ENCODE data around the gene BEGAIN.

Gene BEGAIN

DNA sequence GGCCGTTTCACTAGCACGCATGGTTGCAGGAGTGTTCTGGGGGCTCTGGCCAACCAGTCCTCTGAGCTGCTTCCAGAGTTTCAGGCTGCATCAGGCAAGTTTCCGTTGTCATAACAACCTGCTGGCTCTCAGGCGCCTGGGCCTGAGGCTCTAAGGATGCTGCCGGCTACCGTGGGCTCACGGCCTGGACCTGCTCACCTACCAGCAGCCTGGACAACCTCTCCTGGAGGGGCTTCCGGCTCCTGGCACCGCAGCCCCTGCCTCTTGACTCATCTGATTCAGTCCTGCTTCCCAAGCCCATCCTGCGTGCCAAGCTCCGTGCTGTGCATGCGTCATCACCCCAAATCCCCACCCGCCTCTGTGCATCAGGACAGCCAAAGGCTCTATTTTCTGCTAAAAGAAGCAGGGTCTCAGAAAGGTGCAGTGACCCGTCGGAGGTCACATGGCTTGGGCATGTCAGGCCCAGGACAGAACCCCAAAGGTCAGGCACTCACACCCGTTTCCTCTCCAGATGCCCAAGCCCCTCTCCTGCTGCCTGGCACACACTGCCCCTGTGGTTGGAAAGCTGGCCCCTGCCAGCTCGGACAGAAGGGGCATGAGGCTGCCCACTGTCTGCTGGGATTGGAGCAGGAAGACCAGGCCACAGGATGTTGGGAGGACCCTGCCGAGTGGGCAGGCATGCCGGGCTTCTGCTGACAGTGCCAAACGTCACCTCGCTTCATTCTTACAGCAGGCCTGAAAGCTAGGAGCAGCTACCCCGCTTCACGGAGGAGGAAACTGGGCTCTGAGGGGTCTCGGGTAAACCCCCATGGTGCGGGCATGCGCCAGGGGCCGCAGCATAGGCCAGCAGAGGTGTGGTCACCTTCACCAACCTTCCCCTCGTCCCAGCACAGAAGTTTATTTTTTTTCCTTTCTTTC, 5.7 kb downstream of the BEGAIN start:
- no peak for DNase-seq

DNA sequence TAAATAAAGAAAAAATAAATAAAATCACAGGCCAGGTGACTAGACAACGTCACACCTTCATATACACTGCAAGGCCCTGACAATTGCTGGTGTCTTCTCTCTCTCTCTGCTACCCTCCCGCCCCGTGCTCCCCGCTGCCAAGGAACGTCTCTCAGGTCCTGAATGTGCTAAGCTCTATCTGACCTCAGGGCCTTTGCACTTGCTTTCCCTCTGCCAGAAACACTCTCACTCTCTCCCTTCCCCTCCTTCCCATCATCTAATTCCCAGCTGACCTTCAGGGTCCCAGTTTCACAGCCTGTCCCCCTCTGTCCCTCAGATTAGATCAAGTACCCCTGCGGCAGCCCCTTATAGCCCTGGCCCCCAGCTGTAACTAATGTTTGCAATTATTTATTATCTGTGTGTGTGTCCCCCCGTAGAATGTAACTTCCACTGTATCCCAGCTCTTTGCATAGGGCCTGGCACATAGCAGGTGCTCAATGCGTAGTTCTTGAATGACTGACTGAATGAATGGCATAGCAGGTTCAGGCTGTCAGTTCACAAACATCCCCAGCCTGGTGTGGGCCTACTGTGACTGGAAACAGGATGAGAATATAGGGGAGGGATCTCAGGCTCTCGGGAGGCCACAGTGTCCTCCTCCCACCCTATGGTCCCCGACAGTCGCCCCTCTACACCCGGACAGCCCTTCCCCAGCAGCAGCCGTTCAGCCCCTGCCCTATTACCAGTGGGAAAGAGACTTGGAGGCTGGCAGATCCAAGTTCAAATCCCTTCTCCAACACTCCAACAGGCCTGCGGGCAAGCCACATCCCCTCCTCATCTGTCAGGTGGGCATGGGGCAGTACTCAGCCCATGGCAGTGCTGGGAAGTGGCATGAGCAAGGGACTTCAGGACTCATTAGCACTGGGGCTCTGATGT, 6.6 kb downstream of the BEGAIN start:
- no peak for DNase-seq

DNA sequence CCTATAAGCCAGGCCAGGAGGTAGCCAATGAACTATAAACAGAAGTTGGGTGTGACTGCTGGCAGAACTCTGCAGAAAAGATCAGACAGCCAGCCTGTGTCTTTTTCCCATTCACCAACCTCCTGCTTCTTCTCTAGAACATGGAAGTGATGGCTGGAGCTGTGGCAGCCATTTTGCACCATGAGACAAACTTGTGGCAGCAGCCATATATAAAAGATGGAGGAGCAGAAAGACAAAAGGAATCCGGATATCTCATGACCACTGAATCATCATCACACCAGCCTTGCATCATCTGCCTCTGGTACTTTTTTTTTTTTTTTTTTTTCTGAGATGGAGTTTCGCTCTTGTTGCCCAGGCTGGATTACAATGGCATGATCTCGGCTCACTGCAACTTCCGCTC, 8.7 kb downstream of the BEGAIN start:
- no peak for DNase-seq

DNA sequence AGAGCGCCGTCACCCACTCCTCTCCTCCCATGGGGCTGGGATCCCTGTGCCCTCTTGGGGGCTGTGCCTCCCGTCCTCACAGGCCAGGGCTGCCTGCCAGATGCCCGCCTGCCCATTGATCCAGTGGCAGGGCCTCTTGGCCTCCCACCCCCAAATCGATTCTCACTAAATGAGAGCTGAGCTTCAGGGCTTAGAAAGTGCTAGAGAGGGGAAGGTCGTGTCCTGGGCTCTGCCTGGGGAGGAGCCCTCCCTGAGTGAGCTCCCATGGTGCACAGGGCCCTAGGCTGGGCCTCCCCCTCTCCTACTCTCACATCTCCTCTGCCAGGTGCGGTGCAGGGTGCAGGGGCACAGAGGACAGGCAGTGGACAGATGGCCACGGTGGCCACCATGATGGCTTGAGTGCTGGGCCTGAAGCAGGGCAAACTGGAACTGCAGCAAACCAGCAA, 9.2 kb downstream of the BEGAIN start:
- DNase-seq, result no peak

DNA sequence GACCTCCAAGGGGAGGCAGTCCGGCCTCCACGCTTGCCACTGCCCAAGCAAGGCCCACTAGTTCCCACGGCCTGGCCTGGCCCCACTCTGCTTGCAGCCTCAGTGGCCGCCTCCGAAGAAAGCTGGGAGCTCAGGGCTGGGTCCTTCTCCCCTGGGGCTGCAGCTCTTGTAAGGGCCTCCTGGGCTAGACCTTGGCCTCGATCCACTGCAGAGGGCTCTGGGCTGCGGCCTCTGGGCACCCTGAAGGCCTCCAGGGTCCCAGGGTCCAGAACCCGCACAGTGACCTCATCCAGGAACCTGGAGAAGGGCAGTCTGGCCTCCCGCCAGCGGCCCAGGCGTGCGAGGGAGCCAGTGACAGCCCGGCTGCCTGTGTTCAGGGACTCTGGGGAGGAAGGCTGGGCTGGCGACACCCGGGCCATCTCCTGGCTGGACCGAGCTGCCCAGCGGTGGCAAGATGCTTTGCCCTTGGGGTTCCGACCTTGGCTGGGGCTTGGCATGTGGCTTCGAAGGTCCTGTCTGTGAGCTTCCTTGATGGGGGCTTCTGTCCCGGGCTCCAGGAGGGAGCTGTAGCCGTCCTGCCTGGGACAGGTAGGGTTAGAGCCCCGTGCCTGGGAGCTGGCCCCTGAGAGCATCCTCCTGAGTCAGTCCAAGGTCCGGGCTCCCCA, 9.8 kb downstream of the BEGAIN start:
- DNase-seq, result no peak

DNA sequence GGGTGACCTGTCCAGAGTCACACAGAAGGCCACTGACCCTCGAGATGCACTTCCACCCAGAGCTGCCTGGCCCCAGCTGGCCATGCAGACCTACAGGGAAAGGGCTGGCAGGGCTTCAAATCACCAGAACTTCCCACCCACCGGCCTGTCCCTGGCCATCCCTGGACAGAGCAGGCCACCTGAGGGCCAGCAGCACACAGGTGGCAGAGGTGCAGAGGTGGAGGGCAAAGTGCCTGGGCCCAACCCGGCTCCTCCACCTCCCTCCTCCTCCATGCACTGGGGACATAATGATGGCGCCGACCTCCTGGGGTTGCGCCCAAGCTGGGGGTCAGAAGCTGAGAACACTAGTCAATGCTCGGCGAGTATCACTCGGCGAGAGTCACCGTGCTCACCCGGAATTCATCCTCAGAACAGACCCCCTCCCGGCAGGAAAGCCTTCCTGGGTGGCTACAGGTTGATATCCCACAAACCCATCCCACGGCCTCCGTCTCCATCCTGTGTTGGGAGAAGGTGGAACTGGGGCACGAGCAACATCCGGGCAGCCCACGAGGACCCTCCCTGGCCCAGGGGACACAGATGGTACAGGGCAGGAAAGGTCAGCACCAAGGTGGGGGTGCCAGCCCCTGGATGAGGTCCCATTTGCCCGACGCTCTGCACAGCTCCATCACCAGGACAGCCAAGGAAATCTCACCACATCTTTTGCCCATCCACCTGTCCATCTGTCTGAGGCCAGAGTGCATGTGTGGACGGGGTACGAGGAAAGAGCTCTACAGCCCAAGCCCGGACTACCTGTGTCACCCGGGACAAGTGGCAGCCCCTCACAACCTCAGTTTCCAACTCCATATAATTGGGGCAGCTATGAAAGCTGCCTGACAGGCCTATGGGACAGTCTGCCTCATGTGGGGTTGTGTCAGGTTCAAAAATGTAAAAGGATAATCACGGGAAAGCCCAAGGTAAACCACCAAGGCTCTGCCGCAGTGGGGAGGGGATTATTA, 10.8 kb downstream of the BEGAIN start:
- DNase-seq, result no peak

DNA sequence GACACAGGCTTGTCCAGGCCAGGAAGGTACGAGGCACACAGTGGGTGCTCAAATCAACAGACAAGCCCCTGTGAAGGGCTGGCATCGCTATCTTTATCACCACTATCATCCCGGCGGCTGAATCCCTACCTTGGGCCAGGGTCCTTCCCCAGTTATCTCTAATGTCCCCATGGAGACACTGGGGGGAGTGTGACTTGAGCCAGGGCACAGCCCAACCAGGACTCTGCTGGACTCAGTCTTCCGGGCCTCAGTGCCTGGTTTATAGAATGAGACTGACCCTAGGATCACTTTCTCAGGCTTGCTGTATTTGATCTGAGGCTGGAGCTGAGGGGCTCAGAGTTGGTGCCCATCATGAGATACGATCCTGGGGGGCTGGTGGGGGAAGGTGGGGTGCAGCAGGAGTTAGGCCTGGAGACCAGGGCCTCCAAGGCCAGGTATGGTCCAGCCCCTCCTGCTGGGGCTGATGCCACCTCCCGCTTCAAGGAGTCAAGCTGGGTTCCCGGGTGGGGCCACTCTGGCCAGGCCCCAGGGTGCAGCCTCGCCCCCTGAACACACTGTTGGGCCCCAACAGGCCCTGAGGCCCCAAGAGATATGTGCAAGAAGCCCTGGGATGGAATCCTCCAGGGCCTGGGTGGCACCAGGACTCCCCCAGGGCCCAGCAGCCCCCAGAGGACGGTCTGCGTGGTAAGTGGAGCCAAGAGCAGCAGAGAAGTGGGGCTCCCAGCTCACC, 11.8 kb downstream of the BEGAIN start:
- DNase-seq, result no peak

DNA sequence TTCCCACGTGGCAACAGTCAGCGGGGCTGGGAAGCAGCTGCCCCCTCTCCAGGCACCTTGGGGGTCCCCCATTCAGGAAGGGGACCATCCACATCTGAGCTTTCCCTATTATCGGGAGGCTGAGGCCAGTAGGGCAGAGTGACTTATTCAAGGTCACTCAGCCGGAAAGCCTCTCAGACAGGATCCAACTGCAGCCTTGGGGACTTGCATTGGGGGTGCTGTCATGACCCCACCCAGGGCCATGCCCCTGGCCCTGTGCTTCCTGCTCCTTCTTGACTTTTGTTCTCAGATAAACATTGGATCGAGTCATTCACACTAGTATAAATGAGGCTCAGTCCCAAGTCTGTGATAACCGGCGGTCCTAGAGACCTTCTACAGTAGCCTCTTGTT, 12.6 kb downstream of the BEGAIN start:
- DNase-seq, result no peak

DNA sequence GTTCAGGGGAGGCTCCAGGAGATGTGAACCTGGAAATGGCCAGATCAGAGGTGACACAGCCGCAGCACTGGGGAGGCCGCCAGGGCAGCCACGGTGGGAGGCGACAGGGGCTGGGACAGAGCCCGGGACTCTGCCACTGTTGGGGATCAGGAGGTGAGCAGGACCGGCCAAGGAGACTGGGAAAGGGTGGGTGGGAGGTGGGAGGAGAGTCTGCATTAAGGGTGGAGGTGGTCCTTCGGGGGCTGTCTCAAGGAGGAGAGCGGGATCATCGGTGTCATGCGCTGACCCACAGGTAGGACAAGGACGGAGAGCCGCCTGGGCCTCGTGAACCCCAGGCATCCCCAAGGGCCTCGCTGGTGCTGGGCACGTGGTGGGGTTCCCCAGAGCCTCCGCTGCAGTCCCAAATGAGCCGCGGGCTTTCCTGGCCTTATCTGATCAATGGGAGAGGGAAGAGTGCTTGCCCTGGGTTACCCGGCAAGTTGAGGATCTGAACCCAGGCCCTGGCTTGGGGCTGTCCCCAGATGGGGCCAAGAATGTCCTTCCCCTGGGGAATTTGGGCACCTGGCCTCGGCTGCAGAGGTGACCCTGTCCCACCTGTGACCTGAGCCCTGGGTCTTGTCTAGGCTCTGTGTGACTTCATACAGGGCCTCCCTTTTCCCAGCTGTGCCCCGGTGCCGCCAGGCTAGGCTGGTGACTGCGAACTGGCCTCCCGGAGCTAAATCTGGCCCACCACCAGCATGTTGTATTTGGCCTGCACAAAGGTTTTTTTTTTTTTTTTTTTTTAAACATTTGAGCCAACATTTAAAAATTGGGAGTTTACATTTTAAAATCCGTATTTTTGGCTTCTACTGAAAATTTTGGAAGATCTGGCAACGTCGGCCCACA, 13.2 kb downstream of the BEGAIN start:
- no peak for DNase-seq

DNA sequence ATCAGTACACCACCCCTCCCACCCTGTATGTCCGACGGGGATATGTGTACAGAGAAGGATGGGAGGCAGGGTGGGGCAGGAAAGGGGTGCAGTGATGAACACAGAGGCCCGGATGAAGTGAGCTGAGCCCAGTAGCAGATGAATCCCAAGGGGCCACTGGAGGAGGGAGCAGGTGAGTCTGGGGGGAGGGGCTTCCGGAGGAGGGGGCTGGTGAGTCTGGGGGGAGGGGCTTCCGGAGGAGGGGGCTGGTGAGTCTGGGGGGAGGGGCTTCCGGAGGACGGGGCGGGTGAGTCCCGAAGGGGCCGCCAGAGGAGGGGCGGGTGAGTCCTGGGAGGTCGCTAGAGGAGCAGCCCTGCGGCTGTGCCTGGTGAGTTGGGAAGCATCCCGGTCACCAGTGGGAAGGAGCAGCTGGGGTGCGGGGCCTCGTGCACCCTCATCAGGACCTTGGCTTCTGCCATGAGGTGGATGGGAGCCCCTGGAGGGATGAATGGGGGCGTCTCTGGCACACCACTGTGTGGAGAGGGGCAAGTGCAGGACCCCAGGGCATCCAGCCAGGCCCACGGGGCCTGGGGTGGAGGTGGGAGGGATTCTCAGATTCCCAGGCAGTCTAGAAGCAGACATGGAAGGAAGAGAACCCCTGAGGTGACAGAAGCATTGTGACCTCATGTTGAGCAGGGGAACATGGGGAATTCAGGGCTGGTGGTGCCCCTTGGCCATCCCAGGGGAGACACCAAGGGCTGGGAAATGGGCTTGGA, 14.0 kb downstream of the BEGAIN start:
- no peak for DNase-seq

DNA sequence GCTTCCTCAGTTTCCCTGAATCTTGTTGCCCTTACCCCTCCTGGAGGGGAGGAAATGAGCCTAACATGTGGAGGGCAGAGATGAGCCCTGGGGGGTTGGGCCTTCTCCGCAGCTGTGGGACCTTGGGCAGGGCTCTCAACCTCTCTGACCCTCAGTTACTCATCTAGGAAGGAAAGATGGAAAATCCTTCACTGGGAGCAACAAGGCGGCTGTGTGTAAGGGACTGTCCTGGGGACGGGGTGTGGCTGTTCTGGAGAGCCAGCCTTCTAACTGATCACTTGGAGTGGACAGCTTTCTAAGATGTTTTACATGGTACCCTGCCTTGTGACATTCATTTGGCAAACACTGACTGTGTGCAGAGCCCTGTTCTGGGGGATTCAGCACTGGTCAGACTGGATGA, 14.7 kb downstream of the BEGAIN start:
- no peak for DNase-seq

DNA sequence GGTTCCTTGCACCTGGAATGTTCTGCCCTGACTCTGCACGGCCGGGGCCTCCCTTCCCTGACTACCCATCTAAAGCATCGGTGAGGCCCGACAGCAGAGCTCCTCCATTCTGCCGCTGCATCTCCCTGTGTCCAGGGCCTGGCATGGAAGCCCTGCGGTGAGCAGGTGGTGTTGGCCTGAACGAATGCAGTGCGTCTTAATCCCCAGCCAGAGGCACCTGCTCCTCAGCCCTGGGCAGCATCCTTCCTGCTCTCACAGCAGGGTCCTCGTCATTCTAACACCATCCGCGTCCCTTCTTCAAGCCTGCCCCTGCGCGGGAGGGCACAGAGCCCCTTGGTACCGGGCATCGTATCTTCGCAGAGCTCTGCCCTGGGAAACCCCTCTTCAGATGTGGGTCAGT, 15.4 kb downstream of the BEGAIN start:
- DNase-seq, result no peak

DNA sequence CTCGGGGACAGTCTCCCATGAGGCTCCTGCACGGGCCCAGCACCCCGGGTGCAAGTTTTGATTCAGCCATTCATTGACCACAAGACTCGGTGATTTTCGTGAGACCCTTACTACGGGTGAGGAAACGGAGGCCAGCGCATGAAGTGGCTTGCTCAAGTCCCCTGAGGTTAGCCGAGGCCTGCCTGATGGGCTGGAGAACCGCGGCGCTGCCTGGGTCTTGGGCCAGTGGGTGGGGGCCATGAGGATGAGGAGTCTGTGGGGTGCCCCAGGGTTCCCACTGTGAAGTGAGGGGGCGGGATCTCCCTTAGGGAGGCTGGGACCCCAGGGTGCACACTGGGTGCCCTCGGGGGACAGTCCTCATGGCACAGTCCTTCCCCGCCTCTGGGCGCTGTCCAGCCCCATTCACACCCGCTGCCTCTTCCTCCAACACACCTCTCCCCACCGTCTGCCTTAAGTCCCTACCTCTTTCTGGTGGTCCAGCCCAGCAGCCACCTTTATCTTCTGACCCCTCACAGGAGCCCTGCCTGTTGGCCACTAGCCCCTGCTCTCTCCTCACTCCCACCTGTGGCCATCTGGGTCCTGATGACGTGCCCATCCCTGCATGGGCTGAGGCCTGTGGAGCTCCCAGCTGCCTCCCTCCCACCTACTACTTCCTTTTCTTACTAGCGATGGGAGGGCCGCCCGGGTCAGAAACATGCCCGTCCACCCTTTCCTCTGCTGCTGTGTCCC, 16.3 kb downstream of the BEGAIN start:
- no peak for DNase-seq

DNA sequence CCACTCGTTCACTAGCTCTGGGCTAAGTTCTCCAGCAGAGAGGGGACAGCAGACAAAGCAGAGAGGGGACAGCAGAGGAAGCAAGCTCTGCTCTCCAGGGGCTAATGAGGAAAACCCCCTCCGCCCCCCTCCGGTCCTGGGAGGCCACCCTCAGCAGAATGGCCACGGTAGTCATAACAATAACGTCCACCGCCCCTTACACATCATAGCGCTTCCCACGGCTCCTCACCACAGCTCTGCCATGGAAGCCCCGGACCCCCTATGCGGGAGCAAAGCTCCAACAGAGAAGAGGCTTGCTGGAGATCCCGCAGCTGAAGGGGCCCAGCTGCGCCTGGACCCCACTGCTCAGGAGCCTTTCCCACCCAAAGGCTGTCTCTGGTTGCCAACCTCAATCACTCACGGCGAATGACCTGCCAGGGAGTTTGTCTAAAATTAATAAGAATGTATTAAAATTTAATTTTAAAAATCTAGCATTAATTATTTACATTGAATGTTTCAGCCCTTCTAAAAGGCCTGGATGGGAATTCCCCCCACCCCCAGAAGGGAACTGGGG, 17.4 kb downstream of the BEGAIN start:
- DNase-seq, result no peak

DNA sequence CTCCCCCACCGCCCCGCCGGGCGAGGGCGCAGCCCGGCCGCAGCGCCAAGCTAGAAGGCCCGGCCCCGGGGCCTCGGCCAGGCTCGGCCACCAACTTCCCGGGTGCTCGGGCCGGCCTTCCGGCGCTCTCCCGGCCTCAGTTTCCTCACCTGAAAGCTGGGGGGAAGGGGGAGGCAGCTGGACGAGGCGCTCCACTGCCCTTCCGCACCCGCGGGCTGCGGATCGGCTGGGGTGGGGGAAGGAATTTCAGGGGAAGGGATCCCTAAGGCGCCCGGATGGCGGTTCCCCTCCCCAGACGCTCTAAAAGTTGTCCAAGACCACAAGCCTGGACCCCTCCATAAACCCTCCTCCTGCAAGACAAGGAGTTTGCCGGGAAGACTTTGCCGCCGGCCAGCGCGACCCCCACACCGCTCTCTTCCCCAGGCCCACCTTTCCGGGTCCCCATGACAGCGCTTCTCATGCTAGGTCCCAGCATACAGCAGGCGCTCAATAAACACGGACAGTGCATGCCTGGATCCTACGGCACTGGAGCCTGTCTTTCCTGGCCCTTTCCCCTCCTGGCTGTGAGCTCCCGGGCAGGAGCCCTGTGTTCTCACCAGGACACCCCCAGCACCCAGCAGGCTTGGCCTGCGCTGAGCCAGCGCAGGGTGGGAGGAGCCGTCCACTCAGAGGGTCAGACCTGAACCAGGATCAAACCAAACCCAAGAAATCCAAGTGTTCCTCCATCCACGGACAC, 18.1 kb downstream of the BEGAIN start:
- no peak for DNase-seq

DNA sequence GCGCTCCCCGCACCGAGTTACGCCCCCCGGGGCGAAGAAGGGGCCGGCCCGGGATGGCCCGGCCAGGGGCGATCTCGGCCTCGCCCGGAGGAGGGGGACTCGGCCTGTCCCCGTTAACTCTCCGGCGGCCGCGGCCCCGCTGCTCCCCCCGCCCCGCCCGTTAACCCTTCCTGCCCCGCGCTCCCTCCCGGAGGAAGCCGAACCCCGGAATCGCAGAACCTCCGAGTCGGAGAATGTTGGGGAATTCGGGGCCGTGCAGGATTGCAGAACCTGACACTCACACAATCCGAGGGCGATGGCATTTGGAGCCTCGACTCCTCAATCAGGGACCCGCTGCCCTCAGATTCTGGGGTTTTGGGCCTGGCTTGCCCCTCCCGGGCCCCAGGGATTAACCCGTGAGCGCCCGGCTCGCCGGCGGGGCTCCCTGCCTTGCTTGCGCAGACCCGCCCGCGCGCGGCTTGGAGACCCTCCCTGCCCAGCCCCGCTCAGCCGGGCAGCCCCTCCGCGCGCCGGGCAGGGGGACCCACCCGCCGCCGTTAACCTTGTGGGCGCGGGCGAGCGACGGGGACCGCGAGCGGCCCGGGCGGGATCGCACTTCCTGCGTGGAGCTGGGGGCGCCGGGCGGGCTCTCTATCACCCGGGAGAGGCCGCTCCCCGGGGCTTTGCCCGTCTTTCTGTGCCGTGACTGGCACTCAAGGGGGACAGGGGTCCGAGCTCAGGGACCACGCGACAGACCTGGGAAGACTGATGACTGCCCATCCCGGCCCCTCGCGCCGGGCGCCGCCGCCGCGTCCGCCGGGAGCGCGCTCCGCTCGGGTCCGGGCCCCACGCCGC, 18.8 kb downstream of the BEGAIN start:
- no peak for DNase-seq

DNA sequence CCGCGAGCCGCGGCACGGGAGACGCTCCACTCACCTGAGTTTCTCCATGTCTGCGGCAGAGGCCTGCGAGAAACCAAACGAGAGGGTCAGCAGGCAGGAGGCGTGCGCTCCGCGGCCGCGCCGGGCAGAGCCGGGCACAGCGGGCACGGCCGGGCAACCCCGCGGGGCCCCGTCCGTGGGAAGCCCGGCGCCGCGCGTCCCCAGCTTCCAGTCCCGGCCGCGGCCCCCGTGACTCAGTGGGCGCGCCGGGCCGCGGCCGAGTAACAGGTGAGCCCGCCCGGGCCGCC, 19.4 kb downstream of the BEGAIN start:
- DNase-seq, result no peak

Data from stimulated activated CD4-positive, alpha-beta T cell treated with anti-CD3 and anti-CD28 coated beads, Interleukin-2, amount 100 ng/mL, for 48 hours (primary cell).